ENCODE results near the gene GNAS.

GRCh38 chr20:58905236-58905635 is 52.7 kb downstream of the GNAS start:
- TF ChIP-seq CTCF (IDR thresholded peaks at IDR 0.05) = no peak
- no peak for TF ChIP-seq POLR2A (IDR thresholded peaks at IDR 0.05)
